Measurements from ENCODE around the gene INO80B. TPM values are rescaled to one million over a fixed set of nuclear protein-coding genes. Genes with fewer than 3 reads are reported as not detected.
A peak's percentile ranks its signal among the peaks of the same experiment; 100 is the strongest.
"Not testable (repeated sequence)": the region's sequence is repeated elsewhere in the genome, so short reads cannot be mapped to it uniquely, and the experiment has no call there.

The INO80B gene
- total RNA-seq, 1 donor from 2014 or later, result 20.0 TPM

DNA sequence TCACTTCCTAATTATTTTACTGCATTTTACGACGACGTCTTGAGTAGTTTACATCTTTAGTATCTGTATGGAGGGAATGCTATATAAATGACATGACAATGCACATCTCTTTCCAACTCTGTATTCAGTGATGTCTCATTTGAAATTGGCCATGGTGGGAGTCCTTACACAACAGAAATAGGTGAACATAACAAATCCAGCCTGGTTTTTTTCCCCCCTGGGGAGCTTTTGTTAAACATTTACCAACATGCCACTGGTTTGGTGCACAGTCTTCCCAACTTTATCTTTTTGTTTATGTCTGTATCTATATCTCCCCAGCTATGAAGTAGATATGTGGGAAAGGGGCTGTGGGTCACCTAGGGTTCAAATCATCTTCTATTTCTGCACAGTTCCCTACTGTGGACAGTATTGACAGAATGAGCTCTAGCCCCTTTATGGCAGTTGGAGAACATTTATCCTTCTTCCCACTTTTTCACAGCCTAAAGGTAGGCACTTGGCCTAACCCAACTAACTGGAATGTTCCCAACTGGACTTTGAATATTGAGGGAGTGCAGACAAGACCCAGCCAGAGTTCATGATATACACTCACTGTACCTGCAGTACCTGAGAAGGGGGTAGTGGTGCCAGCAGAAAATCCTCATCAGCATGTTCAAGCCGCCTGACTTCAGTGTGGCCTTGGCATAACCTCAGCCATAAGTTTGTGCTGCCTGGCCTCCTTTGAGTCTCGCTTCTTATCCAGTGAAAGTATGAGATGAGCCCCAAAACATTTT, 7.5 kb upstream of the INO80B start:
- no peak for DNase-seq (ENCODE audit: low read depth)

DNA sequence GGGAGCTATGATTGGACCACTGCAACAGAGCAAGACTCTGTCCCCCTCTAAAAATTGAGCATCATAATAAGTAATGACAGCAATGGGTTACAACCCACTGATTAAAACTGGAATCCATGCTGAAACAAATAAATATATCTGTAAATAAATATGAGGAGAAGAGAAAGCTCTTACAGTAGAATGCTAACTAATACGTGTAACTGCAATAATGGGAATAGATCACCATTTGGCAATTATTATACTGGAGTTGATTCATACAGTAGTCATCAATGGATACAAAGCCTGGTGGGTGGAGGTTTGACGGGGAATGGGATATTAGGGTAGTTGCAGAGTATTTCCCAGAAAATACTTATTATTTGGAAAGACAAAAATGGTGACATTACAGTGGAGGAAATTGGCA, 6.1 kb upstream of the INO80B start:
- no peak for DNase-seq (ENCODE audit: low read depth)

DNA sequence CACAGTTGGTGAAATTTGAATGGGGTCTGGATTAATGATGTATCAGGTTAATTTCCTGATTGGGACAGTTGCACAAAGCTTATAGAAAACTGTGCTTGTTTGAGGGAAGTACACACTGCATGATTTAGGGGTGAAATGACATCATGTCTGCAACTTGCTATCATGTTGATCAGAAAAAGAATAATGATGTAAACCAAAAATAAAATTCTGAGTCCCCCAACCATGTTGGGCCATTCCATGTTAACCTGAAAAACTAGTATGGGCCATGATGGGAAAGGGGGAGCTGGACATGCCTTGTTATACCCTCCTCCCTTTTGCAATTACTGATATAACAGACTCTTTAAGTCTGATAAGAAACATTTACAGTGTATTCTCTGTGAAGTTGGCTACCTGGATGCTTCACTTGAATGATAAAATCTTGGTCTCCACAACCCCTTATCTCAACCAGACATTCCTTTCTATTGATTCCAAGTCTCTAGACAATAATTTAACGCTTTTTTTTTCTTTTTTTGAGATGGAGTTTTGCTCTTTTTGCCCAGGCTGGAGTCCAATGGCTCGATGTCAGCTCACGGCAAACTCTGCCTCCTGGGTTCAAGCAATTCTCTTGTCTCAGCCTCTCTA, 4.2 kb upstream of the INO80B start:
- DNase-seq (ENCODE audit: low read depth), result no peak

DNA sequence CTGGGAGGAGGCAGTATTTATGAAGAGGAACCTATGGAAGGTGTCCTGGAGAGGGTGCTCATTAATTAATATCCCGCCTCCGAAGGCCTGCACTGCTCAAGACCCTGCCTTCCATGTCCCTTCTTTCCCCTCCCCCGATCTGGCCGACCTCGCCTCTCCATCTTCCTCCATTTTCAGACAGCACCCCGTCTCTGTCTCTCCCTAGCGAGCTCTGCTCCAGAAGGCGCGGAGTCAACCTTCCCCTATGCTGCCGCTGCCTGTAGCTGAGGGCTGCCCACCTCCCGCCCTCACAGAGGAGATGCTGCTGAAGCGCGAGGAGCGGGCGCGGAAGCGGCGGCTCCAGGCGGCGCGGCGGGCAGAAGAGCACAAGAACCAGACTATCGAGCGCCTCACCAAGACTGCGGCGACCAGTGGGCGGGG, 2.3 kb downstream of the INO80B start:
- no peak for DNase-seq (ENCODE audit: low read depth)

DNA sequence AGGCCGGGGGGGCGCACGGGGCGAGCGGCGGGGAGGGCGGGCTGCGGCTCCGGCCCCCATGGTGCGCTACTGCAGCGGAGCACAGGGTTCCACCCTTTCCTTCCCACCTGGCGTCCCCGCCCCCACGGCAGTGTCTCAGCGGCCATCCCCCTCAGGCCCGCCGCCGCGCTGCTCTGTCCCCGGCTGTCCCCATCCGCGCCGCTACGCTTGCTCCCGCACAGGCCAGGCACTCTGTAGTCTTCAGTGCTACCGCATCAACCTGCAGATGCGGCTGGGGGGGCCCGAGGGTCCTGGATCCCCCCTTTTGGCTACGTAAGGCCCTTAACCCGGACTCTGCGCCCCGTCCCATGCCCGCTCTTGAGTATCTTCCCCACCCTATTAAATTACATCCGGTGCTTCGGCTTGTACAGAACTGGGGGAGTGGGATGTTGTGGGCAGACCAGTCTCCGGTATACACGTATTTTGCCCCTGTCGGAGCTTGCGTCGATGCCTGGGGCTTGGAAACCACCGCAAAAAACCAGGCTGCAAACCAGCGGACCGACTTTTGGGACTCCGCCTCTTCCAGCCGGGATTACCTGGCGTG, 2.8 kb downstream of the INO80B start:
- DNase-seq (ENCODE audit: low read depth), result peak; percentile 37

DNA sequence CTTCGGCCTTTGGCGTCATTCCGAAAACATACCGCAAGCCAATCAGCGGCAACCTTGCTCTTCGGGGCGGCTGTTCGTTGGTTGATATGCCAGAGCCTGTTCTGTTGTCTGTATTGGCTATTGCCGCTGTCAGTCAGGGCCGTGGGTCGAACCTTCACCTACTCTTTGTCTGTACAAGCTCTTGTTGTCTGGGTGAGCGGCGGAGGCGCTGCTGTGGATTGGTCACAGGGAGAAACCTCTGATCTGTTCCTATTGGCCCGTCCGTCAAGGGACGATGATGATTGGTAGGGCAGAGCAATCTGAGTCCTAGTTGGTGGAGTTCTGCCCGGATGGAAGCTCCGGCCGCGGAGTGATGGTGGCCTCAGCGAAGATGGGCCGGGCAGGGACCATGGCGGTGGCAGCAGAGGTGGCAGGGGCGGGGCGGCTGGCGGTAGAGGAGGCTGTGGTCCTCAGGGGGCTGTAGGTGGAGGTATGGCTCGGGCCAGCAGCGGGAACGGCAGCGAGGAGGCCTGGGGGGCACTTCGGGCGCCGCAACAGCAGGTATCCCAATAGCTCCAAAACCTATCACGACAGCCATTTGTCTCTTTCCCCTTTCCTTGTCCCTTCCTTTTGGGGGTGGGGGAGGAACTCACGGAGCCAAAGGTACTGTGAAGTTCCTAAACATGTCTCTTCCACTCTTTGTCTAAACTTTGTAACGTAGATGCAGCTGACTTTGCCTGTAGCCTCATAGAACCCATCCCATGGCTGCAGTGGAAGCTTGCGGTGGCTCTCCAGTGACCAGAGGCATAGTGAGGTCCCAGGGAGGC, 3.4 kb downstream of the INO80B start, which contains the start of gene WBP1:
Gene WBP1, plus strand, starts transcription at position 307 of the 806 bp plus-strand sequence. Its CDS starts 165 bp downstream, at position 472.
- DNase-seq (ENCODE audit: low read depth), result peak; percentile 100

DNA sequence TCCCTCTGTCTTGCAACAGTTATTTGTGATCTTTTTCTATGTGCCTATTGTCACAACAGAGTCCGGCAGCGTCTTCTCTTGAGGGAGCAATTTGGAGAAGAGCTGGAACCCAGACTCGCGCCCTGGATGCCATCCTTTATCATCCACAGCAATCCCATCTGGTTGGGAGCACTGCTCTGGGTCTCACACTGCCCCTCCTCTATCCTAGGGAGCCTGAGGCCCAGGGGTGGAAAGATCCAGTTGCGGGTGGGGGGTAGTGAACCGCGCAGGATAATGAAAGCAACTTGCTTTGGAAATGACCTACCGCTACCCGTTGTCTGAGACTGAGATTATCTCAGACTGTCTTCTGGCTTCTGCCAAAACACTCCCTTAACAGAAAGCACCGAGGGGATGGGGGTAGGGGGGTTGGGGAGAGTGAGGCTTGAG, 4.1 kb downstream of the INO80B start:
- no peak for DNase-seq (ENCODE audit: low read depth)

DNA sequence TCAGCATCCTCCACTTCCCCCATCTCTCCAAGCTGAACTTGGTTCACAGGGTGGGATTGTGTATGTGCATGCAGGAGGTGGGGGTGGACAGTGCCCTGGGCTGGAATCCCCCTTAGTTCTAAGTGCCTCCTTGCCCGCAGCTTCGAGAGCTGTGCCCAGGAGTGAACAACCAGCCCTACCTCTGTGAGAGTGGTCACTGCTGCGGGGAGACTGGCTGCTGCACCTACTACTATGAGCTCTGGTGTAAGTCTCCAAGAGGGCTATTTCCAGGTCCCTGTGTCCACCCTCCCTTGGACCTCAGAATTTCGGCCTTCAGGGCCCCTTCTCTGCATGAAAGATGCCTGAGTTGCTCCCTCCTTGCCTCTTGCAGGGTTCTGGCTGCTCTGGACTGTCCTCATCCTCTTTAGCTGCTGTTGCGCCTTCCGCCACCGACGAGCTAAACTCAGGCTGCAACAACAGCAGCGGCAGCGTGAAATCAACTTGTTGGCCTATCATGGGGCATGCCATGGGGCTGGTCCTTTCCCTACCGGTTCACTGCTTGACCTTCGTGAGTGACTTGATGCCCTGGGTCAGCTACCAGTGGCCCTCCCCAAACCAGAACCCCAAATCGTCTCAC, 4.7 kb downstream of the INO80B start:
- not testable (repeated sequence) for DNase-seq (ENCODE audit: low read depth)

DNA sequence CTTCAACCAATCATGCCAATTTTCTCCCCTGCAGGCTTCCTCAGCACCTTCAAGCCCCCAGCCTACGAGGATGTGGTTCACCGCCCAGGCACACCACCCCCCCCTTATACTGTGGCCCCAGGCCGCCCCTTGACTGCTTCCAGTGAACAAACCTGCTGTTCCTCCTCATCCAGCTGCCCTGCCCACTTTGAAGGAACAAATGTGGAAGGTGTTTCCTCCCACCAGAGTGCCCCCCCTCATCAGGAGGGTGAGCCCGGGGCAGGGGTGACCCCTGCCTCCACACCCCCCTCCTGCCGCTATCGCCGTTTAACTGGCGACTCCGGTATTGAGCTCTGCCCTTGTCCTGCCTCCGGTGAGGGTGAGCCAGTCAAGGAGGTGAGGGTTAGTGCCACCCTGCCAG, 5.3 kb downstream of the INO80B start:
- DNase-seq (ENCODE audit: low read depth), result not testable (repeated sequence)

DNA sequence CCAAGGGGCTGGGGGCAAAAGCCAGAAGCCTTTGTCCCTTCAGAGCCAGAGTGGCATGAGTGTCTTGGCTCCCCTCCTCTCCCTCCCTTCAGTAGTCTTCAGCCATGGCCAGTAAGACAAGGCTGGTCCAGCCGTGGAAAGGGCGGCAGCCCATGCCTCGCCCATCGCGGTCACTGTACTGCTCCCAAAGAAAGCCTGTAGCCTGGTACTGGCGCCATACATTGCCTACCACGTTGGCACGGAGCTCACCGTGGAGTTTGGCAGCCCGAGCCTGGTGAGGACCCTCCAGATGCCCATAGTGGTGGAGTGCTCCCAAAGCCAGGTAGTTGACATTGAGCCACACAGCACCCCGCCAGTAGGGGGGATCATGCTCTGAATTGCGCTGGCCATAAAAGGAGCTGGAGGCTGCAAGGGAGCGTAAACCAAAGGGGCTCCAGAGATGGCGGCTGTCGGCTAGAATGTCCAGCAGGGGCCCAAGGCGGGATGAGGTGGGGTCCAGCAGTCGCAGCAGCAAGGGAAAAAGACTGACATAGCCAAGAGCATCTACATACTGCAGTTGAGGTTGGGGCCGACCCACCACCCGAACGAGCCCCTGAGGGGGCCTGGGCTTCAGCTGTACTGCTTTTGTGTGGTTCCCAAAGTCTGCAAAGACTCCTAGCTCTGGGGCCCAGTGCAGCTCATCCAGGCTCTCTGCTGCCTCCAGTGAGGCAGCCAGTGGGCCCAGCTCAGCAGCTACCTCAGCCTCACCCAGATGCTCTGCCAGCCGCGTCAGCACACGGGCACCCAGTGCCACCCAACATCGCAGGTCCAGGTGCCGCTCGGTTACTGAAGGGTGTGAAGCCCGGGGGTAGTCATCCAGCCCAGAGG, 6.5 kb downstream of the INO80B start:
- DNase-seq (ENCODE audit: low read depth), result no peak

DNA sequence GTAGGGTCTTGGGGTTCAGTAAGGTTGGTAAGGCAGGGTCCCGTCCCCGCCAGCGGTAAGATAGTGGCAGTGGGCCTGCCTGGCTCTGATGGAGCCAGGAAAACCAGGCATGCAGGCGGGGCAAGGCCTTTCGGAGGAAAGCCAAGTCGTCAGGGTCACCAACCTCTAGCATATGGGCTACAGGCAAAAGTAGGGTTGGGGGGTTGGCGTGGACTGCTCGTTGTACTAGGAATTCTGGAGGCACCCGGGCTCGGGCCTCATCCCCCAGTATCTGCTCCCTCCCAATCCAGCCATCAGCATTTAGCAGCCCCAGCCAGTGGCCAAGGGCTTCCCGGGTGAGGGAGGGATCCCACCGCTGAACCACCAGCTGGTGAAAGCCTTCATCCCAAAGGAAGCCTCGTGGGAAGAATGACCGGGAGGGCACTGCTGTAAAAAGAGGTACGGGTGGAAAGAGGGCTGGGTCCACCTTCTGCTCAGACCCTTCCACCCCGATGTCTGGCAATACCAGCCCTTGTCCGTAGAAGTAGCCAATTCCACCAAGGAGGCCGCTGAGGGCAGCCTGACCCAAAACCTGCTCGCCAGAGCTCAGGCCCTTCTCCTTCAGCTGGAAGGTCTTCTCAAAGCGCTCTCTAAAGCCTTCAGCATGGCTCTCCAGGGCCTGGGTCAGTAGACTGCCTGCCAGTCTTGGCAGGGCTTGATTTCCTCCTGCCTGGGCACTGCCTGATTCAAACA, 7.3 kb downstream of the INO80B start:
- DNase-seq (ENCODE audit: low read depth), result no peak

DNA sequence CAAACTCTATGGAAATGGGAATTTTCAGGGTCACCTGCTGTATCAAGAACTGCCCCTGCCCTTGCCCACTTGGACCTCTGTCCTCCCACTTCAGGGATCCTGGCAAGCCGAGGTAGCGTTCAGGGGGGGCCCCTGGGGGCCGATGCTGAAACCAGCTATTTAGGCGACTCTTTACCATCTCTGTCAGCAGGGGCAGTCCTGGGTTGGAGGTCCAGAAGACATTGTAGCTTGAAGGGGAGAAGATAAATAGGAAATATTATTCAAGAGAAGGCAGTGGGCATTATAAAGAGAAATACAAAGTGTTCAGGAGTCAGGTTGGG, 7.9 kb downstream of the INO80B start:
- no peak for DNase-seq (ENCODE audit: low read depth)

DNA sequence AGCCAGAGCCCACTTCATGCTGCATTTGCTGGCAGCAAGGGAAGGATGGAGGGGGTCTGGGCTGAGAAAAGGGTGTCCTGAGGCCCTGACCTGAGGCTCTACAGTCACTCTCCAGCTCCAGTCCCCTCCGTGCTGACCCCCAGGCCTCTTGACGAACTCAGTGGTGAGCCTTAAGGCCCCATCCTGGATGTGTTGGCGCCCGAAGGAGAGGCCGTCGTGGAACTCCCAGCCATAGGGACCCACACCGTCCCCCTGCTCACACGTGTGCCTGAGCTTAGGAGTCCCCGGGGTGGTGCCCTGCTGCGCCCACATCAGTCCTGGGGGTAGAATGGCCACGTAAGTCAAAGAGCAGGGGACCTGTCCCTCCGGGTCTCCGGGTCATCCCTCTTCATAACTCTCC, 9.5 kb downstream of the INO80B start:
- DNase-seq (ENCODE audit: low read depth), result no peak

DNA sequence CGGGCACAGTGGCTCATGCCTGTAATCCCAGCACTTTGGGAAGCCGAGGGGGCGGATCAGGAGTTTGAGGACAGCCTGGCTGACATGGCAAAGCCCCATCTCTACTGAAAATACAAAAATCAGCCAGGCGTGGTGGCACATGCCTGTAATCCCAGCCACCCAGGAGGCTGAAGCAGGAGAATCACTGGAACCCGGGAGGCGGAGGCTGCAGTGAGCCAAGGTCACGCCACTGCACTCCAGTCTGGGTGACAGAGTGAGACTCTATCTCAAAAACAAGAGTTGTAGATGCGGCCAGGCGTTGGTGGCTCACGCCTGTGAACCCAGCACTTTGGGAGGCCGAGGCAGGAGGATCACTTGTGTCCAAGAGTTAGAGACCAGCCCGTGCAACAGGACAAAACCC, 15.9 kb downstream of the INO80B start:
- DNase-seq (ENCODE audit: low read depth), result not testable (repeated sequence)

DNA sequence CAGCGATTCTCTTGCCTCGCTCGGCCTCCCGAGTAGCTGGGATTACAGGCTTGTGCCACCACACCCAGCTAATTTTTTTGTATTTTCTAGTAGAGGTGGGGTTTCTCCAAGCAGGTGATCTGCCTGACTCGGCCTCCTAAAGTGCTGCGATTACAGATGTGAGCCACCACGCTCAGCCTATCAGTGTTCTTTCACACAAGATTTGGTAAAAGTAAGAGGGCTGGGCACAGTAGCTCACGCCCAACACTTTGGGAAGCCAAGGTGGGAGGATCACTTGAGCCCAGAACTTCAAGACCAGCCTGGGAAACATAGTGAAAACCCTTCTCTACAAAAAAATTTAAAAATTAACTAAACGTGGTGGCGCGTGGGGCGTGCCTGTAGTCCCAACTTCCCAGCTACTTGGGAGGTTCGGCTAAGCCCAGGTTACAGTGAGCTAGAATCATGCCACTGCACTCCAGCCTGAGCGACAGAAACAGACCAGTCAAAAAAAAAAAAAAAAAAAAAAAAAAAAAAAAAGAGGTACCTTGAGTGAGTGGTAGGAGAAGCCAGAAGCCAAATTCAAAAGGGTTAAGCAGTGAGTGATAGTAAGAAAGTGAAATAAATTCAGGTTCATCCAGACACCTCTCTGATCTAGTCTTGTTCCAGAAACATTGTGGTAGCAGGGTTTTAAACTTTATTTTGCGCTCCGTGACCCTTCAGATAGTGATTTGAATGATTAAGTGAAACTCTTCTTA, 16.6 kb downstream of the INO80B start:
- DNase-seq (ENCODE audit: low read depth), result no peak

DNA sequence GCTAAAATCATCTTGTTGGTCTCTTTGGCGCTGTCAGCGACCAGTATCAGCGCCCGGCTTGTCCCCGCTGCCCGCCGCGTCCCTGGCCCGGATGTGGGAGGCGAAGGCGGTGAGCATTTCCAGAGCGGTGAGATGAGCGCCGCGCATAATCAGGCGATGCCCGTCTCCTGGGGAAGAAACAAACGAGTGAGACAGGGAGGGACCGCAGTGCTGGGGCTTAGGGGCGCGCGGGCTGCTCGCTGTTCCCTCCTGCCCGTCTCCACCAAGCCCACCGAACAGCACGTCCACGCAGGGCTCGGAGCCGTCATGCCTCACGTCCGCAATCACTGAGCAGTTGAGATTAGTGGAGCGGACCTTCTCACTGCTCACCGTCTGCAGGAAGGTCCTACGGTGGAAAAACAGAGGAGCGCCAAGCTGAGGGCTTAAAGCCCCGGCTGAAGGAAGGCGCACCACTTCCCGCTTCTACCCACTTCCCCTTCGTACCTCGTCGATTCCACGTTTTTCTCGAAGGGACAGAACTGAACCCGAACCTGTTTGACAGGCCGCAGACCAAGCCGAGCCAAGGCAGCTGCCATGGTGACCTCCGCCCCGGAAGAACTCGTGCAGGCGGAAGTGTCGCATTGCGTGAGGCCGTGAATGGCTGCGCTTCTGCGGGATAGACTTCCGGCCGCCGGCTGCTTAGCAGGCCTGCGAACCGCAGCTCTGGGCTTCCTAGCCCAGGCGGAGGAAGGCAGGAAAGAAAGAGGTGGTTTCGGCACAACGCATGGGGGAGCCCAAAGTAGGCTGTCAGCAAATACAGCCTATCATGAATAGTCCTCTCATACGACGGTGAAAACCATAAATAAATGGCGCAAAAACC, 17.4 kb downstream of the INO80B start, which contains the start of gene MRPL53:
Gene MRPL53, minus strand, starts transcription at position 595 of the 859 bp plus-strand sequence. Its CDS starts 20 bp downstream, at position 575.
- peak; percentile 97 for DNase-seq (ENCODE audit: low read depth)

DNA sequence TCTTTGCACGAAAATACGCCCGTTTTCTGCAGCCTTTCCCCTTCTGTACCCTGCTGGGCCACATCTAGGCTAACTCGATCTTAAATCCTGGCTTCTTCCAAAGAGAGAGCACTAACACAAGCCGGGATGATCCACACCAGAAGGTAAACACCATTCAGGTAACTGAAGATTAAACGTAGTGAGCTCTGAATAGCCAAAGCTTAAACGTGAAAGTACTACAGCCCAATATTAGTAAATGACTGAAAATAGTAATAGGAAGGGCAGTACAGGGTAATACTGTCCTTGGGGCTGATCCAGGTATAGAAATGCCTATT, 18.0 kb downstream of the INO80B start:
- no peak for DNase-seq (ENCODE audit: low read depth)

DNA sequence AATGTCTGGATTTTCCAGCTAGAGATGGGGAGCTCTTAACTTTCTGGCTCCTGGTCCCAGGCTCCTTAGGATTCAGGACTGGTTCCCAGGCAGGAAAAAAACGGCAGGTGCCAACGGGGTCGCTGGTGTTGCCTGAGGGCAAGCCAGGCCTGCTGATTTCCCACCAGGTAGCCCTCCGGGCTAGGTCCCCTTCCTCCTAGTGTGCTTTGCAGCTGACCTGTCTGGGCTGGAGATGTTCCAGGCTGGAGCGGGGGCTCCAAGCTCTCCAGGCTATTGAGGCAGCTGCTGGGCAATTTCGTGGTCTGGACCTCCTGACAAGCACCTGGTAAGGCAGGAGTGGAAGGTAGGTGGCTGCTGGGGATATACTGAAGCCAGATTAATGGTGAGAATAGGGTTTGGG, 19.6 kb downstream of the INO80B start:
- no peak for DNase-seq (ENCODE audit: low read depth)

Measured in myocyte (in vitro differentiated cells).